HG02938 (cell line): Measurements from ENCODE around the gene PTGR2.
"Not testable (repeated sequence)": the region's sequence is repeated elsewhere in the genome, so short reads cannot be mapped to it uniquely, and the experiment has no call there.

Experiments
- ATAC-seq: cut with Tn5 transposase; IDR thresholded peaks from one replicate; pipeline ENCODE4 v1.9.1; 2021; ENCODE audit warnings: mild to moderate bottlenecking, moderate library complexity; ENCODE audit not compliant: unreplicated experiment

Gene PTGR2

GRCh38 chr14:73851567-73852382, at the start of gene PTGR2:
Gene PTGR2, plus strand, starts transcription at chr14:73851831. Its CDS starts 7,032 bp downstream, at chr14:73858863.
- peak; percentile 87 for ATAC-seq

DNA sequence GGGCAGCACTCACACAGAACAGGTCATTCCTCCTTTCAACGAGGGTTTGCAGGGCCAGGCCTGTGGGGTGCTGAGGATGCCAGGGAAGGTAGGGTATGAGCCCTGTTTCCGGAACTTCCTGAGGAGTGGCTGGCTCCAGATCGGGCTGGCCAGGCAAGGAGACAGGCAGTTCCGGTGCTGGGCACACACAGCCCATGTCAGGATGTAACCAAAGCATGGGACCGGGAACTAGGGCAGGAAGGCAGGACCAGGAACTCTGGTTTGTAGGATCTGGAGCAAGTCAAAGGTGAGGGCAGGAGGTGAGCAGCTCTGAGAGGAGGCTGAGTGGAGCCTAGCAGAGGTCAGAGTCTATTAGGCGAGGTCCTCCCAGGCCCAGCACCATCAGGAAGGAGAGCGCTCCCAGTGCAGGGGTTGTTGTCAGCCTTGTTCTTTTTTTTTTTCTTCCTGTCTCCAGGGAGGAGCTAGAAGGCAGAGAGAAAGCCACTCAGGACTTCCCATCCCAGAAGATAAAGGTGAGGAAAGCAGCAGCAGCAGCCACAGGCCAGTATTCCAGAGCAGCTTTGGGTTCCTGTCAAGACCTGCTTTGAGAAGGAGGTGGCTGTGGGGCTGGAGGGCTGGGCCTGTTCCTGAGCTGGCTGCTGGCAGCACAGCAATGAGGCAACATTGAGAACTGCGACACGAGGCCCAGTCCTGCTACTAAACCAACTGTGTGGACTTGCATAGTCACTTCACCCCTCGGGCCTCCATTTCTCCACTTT, 49.0 kb upstream of the PTGR2 start:
- no peak for ATAC-seq

GRCh38 chr14:73804636-73805035, 47.0 kb upstream of the PTGR2 start:
- no peak for ATAC-seq

- no peak for ATAC-seq
Measured at GRCh38 chr14:73807457-73807856, 44.2 kb upstream of the PTGR2 start.

- no peak for ATAC-seq
Measured at GRCh38 chr14:73809391-73809790, 42.2 kb upstream of the PTGR2 start.

GRCh38 chr14:73810478-73811163, 41.0 kb upstream of the PTGR2 start:
- ATAC-seq: no peak

DNA sequence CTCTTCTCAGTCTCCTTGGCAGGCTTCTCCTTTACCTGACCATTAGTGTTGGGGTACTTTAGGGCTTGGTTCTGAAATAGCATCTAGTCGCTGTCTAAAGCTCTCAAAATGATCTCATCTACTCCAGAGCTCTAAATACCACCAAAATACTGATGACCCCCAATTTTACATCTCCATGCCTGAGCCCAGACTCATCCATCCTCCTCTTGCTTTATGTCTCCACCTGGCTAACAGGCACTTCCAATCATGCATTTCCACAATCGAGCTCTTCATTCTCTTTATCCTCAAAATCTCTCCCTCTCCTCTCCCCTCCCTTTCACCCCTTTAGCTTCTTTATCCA, 40.5 kb upstream of the PTGR2 start:
- no peak for ATAC-seq

- ATAC-seq: no peak
Measured at GRCh38 chr14:73814153-73814552, 37.5 kb upstream of the PTGR2 start.

GRCh38 chr14:73815849-73816248, 35.8 kb upstream of the PTGR2 start:
- ATAC-seq: no peak

DNA sequence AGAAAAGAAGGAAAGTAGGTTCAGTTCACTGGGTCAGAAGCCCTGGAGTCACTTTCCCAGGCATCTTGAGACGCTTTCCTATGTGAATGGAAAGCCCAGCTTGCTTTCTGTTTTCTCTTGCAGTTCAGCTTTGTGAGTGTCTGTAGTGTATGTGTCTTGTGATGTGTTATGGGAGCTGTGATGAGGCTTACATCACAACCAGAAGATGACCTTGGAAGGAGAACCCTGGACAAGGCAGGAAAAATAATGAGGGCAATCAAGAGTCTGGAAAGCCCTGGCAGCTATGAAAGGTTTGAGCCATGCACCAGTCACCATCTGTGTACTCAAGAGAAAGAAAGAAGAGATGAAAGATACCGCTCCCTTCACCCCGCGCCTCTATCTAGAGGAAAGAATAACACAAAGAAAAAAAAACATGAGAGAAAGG, 35.2 kb upstream of the PTGR2 start:
- ATAC-seq: no peak

GRCh38 chr14:73817020-73817655, 34.5 kb upstream of the PTGR2 start:
- ATAC-seq: no peak

GRCh38 chr14:73818821-73819220, 32.8 kb upstream of the PTGR2 start:
- ATAC-seq: no peak

GRCh38 chr14:73820631-73821030, 31.0 kb upstream of the PTGR2 start:
- no peak for ATAC-seq

GRCh38 chr14:73823339-73823885, 28.2 kb upstream of the PTGR2 start:
- no peak for ATAC-seq

DNA sequence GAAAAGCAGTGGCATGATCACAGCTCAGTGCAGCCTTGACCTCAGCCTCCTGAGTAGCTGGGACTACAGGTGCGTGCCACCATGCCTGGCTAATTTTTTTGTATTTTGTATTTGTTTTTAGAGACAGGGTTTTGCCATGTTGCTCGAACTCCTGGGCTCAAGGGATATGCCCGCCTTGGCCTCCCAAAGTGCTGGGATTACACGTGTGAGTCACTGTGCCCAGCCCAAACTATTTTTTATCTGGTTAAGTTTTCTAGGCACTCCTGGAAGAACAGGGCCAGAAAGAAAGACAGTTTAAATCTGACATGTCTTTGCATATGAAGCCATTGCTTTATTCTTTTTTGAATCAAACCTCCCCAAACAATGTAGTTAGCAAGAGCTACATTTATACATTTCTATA, 27.5 kb upstream of the PTGR2 start:
- ATAC-seq: no peak

DNA sequence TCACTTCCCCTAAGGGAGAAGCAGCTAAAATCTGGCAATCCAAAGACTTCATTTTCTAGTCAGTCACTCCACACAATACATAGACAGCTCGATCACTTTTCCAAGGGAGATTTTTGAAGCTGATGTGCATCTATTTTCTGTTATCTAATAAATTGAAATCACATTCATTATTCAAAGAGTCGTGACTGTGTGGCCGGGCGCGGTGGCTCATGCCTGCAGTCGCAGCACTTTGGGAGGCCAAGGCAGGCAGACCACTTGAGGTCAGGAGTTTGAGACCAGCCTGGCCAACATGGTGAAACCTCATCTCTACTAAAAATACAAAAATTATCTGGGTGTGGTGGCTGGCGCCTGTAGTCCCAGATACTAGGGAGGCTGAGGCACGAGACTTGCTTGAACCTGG, 27.1 kb upstream of the PTGR2 start:
- ATAC-seq: no peak

DNA sequence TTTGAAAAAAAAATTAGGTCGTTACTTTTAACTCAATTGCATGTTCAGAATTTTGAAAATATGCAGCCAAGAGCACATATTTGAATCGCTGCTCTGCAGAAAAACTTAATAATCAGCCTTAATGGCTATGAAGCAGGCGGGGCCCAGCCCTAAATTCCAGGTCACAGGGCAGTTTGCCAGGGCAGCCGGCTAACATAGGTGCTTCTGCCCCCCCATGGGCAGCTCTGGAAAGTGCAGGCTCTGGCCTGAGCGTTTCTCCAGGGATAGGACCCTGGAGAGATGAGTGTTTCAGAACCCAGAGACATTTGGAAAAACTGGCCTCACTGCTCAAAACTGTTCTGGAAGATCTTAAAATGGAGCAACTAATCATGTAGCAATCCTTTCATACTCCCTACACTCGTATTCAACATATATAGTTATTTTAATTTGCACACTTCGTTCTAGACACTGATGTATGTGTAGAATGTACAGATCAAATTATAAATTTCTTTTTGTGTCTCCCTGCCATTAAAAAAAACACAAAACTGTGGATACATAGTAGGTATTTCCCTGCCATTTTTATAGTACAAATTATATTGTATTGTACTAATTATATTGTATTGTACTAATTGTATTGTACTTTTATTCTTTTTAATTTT, 26.0 kb upstream of the PTGR2 start:
- no peak for ATAC-seq

DNA sequence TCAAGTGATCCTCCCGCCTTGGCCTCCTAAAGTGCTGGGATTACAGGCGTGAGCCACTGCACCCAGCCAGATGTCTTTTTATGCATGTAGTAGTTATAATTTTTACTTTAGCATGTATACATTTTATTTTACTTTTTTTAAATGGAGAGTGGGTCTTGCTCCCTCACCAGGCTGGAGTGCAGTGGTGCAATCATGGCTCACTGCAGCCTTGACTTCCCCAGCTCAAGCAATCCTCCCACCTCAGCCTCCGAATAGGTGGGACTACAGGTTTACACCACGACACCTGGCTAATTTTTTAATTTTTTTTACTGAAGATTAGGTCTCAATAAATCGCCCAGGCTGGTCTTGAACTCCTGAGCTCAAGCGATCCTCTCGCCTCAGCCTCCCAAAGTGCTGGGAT, 24.4 kb upstream of the PTGR2 start:
- not testable (repeated sequence) for ATAC-seq

- no peak for ATAC-seq
Measured at GRCh38 chr14:73829071-73829470, 22.6 kb upstream of the PTGR2 start.
